ENCODE measurements around the gene DIAPH2.

DNA sequence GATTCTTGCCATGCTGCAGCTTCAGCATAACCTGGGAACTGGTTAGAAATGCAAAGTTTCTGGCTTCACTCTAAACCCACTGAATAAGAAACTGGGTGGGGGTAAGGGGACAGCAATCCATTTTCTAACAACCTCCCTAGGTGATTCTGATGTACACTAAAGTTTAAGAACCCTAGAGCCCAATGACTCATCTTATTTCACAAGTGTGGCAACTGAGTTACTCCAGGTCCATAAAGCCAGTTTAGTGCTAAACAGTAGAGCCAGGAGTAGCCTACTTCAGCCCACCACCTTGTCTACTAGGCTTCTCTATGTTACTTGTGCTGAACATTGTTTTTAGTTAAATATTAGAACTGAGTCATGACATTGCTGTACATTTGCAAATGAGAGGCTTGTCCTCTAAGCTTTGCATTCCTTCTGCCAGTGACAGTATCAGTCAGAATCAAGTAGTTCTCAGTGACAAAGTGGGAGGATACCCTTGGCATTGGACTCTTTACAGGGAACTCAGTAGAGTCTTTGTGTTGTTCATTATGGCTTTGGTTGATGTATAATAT, 717.0 kb downstream of the DIAPH2 start:
- TF ChIP-seq, protein P1, sequence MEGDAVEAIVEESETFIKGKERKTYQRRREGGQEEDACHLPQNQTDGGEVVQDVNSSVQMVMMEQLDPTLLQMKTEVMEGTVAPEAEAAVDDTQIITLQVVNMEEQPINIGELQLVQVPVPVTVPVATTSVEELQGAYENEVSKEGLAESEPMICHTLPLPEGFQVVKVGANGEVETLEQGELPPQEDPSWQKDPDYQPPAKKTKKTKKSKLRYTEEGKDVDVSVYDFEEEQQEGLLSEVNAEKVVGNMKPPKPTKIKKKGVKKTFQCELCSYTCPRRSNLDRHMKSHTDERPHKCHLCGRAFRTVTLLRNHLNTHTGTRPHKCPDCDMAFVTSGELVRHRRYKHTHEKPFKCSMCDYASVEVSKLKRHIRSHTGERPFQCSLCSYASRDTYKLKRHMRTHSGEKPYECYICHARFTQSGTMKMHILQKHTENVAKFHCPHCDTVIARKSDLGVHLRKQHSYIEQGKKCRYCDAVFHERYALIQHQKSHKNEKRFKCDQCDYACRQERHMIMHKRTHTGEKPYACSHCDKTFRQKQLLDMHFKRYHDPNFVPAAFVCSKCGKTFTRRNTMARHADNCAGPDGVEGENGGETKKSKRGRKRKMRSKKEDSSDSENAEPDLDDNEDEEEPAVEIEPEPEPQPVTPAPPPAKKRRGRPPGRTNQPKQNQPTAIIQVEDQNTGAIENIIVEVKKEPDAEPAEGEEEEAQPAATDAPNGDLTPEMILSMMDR (IDR thresholded peaks at IDR 0.05), result no peak
- no peak for TF ChIP-seq E2F1 (CRISPR knock-in tag; IDR thresholded peaks at IDR 0.05)
